HG03139 (cell line): Measurements from ENCODE around the gene PLEKHG7.
"Not testable (repeated sequence)": the region's sequence is repeated elsewhere in the genome, so short reads cannot be mapped to it uniquely, and the experiment has no call there.

Source experiments
- ATAC-seq: cut with Tn5 transposase; IDR thresholded peaks from one replicate; pipeline ENCODE4 v1.9.1; 2021; ENCODE audit not compliant: unreplicated experiment

PLEKHG7 gene

GRCh38 chr12:92745856-92746550 lies 43.2 kb downstream of the PLEKHG7 start:
- ATAC-seq = no peak

- ATAC-seq = no peak
Observed at GRCh38 chr12:92747151-92747550, 44.4 kb downstream of the PLEKHG7 start.

- not testable (repeated sequence) for ATAC-seq
Observed at GRCh38 chr12:92749691-92750090, 46.9 kb downstream of the PLEKHG7 start.

- ATAC-seq = no peak
Observed at GRCh38 chr12:92753976-92754885, 51.4 kb downstream of the PLEKHG7 start.

GRCh38 chr12:92756898-92757596 lies 54.3 kb downstream of the PLEKHG7 start:
- ATAC-seq = no peak

GRCh38 chr12:92757597-92758121 lies 54.9 kb downstream of the PLEKHG7 start:
- ATAC-seq = no peak

- no peak for ATAC-seq
Observed at GRCh38 chr12:92759634-92760268, 57.0 kb downstream of the PLEKHG7 start.

GRCh38 chr12:92762773-92763172 lies 60.0 kb downstream of the PLEKHG7 start:
- ATAC-seq = no peak

GRCh38 chr12:92764831-92765230 lies 62.0 kb downstream of the PLEKHG7 start:
- no peak for ATAC-seq

- no peak for ATAC-seq
Observed at GRCh38 chr12:92765871-92766270, 63.1 kb downstream of the PLEKHG7 start.

GRCh38 chr12:92769124-92769901 lies 66.5 kb downstream of the PLEKHG7 start:
- peak; percentile 71 for ATAC-seq

- ATAC-seq = no peak
Observed at GRCh38 chr12:92771001-92771400, 68.2 kb downstream of the PLEKHG7 start.

- no peak for ATAC-seq
Observed at GRCh38 chr12:92775416-92775815, 72.6 kb downstream of the PLEKHG7 start.

- ATAC-seq = no peak
Observed at GRCh38 chr12:92778525-92778924, 75.7 kb downstream of the PLEKHG7 start.

GRCh38 chr12:92779902-92780301 lies 77.1 kb downstream of the PLEKHG7 start:
- ATAC-seq = no peak

GRCh38 chr12:92784356-92784755 lies 81.6 kb downstream of the PLEKHG7 start:
- no peak for ATAC-seq

- ATAC-seq = peak; percentile 98
Observed at GRCh38 chr12:92784797-92785562, 82.2 kb downstream of the PLEKHG7 start.

GRCh38 chr12:92785563-92785950 lies 82.8 kb downstream of the PLEKHG7 start:
- ATAC-seq = no peak

- ATAC-seq = no peak
Observed at GRCh38 chr12:92786045-92786444, 83.3 kb downstream of the PLEKHG7 start.
